Measurements from ENCODE around the gene FER.

DNA sequence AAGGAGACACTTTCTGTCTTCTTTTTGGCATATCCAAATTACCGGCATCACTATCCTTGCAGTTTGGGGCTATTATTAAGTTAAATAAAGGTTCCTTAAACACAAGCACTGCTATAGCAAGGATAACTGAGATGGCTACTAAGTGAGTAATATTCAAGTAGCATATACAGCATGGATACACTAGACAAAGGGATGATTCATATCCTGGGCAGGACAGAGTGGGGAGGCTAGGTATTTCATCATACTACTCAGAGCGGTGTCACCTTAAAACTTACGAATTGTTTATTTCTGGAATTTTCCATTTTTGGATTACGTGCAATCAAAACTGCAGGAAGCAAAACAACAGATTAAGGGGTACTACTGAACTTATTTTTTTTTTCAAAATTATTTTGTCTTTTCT lies 54.1 kb downstream of the FER start:
- no peak for TF ChIP-seq EZH2 (IDR thresholded peaks at IDR 0.05; ENCODE audit: borderline replicate concordance, low read depth, low read length, severe bottlenecking)
- TF ChIP-seq, protein P1, sequence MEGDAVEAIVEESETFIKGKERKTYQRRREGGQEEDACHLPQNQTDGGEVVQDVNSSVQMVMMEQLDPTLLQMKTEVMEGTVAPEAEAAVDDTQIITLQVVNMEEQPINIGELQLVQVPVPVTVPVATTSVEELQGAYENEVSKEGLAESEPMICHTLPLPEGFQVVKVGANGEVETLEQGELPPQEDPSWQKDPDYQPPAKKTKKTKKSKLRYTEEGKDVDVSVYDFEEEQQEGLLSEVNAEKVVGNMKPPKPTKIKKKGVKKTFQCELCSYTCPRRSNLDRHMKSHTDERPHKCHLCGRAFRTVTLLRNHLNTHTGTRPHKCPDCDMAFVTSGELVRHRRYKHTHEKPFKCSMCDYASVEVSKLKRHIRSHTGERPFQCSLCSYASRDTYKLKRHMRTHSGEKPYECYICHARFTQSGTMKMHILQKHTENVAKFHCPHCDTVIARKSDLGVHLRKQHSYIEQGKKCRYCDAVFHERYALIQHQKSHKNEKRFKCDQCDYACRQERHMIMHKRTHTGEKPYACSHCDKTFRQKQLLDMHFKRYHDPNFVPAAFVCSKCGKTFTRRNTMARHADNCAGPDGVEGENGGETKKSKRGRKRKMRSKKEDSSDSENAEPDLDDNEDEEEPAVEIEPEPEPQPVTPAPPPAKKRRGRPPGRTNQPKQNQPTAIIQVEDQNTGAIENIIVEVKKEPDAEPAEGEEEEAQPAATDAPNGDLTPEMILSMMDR (IDR thresholded peaks at IDR 0.05; ENCODE audit: borderline replicate concordance, extremely low read depth, low read length, poor library complexity, severe bottlenecking) = no peak

Data from DND-41 (cell line).